ENCODE results near the gene TXNDC2. TPM values are rescaled to one million over a fixed set of nuclear protein-coding genes. Genes with fewer than 3 reads are reported as not detected.

TXNDC2 gene
- not detected for total RNA-seq

DNA sequence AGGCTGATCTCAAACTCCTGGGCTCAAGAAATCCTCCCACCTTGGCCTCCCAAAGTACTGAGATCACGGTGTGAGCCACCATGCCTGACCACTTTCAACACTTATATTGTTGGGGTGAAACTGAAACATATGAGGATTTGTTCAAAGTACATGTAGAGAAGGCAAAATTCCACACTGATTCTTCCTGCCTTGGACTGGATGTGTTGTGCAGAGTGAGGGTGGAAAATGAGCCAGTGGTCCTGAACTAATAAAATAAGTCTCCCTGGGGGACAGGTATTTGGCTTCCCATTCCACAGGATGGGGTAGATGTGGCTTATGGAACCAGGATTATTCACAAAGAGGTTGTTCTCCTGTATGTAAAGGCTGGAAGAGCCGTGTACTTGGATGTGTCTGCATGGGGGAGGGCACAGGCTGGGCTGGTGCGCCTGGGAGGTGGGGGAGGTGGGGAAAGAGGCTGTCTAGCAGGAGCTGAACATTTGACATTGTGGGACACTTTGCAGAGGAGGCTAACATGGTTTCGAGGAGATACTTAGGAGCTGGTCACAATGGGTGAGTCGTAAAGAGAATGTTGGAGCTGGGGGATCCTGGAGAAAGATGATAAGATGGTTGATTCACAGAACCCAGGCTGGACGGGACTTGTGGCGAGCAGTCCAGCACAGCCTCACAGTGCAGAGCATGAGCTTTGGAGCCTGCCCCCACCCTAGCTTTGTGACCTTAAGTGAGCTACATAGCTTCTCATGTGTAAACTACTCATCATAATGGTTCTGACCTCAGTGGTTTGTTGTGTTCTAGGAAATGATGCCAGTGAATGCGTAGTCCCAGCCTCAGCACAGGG is at the start of gene TXNDC2:
Gene TXNDC2, plus strand, starts transcription at position 804 of the 835 bp plus-strand sequence. CDS start 708 bp downstream, outside the sequence.

DNA sequence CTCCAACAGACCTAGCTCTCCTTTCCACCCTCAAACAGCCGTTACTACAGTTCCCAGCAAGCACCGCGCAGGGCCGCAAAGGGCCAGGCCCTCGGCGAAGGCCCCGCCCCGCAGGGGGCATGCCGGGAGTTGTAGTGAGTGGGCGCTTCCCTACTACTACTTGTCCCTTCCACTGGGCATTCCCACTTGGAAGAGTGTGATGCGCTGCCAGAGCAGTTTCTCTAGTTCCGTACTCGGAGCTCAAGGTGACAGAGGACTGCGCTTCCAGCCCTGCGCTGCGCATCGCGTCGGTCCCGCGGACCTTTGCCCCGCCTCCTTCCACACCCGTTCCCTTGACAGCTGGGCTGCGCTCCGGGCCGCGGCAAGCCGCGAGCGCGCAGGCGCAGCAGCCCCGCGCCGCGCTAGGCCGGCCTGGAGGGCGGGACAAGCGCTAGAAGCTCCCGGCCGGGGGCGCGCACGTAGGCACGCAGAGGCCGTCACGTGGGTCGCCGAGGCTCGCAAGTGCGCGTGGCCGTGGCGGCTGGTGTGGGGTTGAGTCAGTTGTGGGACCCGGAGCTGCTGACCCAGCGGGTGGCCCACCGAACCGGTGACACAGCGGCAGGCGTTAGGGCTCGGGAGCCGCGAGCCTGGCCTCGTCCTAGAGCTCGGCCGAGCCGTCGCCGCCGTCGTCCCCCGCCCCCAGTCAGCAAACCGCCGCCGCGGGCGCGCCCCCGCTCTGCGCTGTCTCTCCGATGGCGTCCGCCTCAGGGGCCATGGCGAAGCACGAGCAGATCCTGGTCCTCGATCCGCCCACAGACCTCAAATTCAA is 28.0 kb downstream of the TXNDC2 start, which contains the start of gene VAPA:
Gene VAPA, plus strand, starts transcription at position 491 of the 808 bp plus-strand sequence. Its CDS starts 241 bp downstream, at position 732.

Small RNAs within 50 kb of the gene (small RNA-seq; reads per million reads assigned to genes)
- gene RNA5SP449 (ENCODE audit: low replicate concordance) (not detected), gene RNA5SP450 (ENCODE audit: low replicate concordance) (not detected)

Other genes with a start within 250 kb of the TXNDC2 start
- gene RAB31, start 177.7 kb upstream of the TXNDC2 start, total RNA-seq = 24.3 TPM
- 223 TPM for gene VAPA, start 28.0 kb downstream of the TXNDC2 start, total RNA-seq